ENCODE results near the gene CDH4. TPM values are rescaled to one million over a fixed set of nuclear protein-coding genes. Genes with fewer than 3 reads are reported as not detected.

Gene CDH4
- total RNA-seq, 1 donor from 2014 or later, result under 0.01 TPM

DNA sequence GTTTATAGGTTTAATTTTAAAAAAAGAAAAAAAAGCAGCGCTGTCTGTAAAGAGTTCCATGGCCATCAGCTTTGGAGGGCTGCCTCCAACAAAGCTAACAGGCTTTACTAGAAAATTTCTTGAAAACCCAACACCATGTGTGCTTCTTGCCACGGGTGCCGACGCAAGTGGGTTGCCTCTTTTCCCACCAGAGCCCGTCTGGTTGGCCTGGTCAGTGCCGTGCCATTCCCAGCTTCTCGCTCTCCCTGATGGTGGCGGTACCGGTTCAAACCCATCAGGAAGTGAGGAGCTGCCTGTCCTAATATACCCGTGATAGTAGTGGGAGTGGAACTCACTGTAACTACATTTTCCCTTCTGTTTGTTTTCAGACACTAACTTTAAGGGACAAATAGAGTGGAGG is 73.7 kb downstream of the CDH4 start:
- no peak for DNase-seq (ENCODE audit: low read depth in 2 of 2)

GRCh38 chr20:61328911-61329558 is 77.0 kb downstream of the CDH4 start:
- peak; percentile 8 to 28 for DNase-seq (ENCODE audit: low read depth in 2 of 2)

- no peak for DNase-seq (ENCODE audit: low read depth in 2 of 2)
These were observed 78.4 kb downstream of the CDH4 start for GRCh38 chr20:61330441-61330840.

DNA sequence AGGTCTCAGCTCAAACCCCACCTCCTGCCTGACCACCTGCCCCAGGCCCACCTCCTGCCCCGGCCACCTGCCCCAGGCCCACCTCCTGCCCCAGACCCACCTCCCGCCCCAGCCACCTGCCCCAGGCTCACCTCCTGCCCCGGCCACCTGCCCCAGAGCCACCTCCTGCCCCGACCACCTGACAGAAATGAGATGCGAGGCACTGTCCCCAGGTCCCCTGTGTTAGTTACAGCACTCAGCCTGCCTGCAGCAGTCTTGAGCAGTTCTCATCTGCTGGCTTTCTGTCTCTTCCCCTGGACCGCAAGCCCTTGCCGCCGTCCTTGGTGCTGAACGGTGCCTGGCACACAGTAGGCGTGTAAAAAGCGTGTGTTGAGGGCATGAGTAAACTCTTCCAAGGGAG is 79.5 kb downstream of the CDH4 start:
- DNase-seq (ENCODE audit: low read depth in 2 of 2), result peak; percentile 2 to 12

DNA sequence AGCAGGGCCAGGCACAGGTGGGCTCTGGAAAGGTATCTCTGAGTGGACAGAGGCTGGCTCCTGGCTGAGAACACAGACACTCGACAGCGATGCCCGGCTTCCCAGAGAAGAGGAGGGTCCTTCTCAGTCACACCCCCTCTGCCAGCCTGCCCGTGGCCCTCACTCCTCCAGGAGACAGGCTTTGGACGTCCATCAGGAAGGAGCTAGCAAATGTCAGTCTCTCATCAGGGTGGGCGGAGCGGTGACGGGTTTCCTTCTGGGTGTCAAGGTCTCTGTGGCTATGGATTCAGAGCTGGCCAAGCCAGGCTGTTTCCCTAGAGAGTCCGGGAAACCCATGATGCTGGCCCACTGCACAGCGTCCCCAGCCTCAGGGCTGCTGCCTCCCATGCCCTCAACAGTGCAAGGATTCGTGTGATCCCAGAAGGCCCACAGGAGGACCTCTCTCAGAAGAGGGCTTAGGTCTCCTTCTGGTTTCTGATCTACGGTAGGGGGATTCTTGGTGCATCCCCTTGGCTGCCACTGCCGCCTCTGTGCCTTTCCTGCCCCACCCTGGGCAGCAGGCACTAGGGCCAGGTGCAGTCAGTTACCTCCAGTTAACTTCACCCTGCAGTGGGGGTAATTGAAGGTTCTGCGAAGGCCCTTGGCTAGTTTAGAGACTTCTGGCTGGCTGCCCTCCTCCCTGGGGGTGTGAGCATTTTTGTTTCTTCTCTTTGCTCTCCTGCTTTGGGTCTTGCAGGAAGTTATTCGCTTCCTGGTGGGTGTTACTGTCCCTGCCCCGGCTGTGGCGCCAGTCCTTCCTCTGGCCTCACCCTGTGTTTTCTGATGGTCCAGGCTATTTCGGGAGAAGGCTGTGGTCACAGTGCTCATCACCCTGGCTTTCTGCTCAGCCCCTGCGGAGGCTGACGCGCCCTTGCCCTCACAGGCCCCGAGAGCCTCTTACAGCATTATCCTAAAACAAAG is 80.2 kb downstream of the CDH4 start:
- DNase-seq (ENCODE audit: low read depth in 2 of 2), result no peak

DNA sequence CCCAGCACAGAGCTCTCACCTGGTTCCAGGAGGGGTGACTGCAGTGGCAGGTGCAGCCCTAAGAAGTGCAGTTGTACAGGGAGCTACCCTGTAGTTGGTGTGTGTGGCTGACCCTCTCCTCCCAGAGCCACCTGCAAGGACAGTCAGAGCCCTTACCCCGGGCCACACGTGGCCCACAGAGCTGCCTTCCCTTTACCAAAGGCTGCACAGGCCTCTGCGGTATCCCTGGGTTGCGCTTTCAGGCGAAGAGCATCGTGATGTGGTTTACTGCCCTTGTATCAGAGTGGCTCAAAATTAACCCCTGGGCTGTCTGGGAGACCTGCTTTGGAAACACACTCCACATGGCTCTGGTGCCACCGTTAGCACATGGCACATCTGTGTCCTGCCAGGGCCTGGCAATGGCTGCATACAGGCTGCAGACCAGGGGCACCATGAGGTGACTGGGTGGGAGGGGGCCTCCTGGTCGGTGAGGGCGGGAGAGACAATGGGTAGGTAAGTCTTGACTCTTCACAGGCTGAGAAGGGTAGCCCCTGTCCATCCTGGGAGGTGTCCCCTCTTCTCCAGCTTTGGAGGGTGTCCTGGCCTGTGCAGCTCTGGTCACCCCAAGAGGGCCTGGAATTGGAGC is 81.5 kb downstream of the CDH4 start:
- DNase-seq (ENCODE audit: low read depth in 2 of 2), result no peak

DNA sequence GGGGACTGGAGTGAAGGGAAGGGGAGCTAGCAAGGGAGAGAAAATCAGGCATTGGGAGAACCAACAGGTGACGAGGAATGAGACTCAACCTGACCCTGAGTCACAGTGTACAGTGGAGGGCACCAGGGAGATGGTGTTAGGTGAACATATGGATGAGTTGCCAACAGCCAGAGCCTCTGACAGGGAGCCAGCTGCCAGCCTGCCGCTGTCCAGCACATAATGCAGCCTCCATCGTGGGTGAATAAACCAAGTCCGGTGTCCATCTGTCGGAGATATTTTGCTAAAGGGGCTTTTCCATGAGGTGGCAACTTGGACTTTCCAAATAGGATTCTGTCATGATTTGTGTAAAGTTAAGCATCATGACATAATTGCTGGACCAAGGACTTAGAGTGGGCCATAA is 88.1 kb downstream of the CDH4 start:
- DNase-seq (ENCODE audit: low read depth in 2 of 2), result no peak

GRCh38 chr20:61341605-61342004 is 89.5 kb downstream of the CDH4 start:
- no peak for DNase-seq (ENCODE audit: low read depth in 2 of 2)

DNA sequence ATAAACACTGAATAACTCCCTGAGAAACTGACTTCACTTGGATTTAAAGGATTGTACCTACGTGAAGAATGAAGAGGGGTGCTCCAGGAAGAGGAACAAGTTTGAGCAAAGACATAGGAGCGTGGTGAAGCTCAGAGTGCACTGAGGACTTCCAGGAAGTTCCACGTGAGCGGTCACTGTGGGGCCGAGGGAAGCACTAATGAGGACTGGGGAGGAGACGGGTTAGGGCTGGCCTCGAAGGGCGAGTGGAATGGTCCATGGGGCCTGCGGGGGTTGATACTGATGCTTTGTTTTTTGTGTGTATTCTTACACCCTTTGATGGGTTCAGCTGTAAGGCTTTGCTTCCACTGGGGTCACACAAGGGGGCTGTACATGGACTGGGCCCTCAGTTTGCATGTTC is 91.9 kb downstream of the CDH4 start:
- no peak for DNase-seq (ENCODE audit: low read depth in 2 of 2)

GRCh38 chr20:61345656-61346055 is 93.6 kb downstream of the CDH4 start:
- no peak for DNase-seq (ENCODE audit: low read depth in 2 of 2)

DNA sequence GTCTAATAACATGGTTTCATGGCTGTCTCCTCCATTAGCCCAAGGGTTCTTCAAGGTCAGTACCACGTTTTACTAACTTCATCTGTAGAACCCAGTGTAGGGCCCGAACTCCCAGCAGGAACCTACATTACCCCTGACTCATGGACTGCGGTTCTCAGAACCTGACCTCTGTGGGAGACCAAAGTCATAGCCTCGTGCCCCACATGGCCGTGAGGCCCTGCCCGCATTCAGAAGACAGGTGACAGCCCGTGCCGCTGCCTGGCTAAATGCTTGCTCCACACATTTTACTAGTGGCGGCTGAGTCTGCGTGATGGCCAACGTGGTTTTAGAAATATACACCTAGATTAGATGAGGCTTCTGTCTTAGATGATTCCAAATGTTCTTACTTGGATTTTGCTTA is 94.9 kb downstream of the CDH4 start:
- no peak for DNase-seq (ENCODE audit: low read depth in 2 of 2)

DNA sequence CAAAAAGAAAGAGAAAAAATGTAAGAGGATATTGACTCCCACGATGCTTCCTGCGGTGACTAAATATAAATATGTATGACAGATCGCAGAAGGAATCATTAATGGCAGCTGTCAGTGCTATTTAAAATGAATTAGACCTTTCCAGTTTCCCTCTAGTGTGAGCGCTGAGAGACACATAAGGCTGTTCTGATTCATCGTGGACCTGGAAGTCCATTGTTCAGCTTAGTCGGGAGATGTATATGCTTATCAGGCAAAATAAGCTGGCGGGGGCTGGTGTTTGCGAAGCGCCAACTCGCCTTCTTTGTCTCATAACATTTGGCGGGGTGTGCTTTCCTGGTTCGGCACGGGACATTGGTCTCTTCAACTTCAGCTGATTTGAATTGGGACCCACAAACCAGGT is 95.4 kb downstream of the CDH4 start:
- peak in 1 of 2 donors; percentile 19 for DNase-seq (ENCODE audit: low read depth in 2 of 2)

DNA sequence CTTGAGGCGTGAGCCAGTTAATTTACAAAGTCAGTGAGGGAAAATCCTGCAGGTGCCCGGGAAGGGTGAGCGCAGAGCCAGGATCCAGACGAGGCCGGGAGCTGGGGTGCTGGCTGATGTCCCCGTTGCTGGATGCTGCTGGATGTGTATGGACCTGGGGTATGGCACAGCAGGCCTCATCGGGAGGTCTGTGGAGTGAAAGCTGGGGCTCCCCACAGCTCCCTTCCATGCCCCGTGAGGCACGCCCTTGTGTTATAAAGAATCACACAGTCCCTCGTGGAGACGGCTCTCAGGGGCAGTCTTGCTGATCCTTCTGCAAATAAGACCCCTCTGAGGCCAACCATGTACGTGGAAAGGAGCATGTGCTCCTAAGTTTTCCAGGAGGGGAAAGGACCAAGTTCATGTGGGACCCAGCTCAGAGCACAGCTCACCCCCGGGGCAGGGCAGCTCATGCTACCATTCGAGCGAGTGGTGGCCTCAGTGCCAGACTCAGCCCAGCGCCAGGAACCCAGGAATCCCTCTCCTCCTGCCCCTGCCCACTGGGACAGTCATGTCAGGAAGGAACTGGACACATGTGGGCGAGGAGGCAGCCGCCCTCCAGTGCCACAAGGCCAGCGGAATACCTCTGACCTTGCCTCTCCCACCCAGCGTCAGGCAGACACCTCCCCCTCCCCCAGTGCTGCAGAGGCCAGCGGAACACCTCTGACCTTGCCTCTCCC is 97.5 kb downstream of the CDH4 start:
- no peak for DNase-seq (ENCODE audit: low read depth in 2 of 2)

- no peak for DNase-seq (ENCODE audit: low read depth in 2 of 2)
These were observed 98.6 kb downstream of the CDH4 start for GRCh38 chr20:61350500-61351250.

GRCh38 chr20:61352346-61353260 is 100.5 kb downstream of the CDH4 start:
- no peak for DNase-seq (ENCODE audit: low read depth in 2 of 2)

DNA sequence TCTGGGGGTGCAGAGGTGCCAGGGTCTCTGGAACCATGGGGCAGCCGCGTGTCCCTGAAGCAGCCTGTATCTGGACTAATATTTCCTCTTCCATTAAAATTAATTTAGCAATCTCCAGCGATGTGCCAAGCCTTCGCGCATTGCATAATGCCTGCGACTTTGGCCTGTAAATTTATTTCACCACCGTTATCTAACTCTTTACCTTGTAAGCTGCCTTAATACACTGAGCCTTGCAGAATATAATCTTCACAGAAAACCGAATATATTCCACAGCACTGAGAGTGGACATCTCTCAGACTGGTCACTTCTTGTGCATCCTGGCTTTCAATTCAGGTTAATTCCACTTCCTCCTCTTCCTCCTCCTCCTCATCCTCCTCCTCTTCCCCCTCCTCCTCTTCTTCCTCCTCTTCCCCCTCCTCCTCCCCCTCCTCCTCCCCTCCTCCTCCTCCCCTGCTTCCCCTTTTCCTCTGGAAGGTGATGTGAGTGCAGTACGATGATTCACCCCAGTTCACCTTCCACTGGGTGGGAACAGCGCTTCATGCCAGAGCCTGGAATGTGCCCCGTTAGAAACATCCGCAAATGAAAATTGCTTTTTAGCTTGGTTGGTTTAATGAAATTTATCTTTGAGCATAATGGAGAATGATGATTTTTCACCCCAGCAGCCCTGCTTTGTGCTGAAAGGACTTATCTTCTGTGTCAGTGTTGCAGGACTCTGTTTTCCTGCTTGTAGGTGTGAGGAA is 101.4 kb downstream of the CDH4 start:
- DNase-seq (ENCODE audit: low read depth in 2 of 2), result no peak

- no peak for DNase-seq (ENCODE audit: low read depth in 2 of 2)
These were observed 101.9 kb downstream of the CDH4 start for GRCh38 chr20:61354001-61354390.

GRCh38 chr20:61354501-61354900 is 102.4 kb downstream of the CDH4 start:
- DNase-seq (ENCODE audit: low read depth in 2 of 2), result no peak

DNA sequence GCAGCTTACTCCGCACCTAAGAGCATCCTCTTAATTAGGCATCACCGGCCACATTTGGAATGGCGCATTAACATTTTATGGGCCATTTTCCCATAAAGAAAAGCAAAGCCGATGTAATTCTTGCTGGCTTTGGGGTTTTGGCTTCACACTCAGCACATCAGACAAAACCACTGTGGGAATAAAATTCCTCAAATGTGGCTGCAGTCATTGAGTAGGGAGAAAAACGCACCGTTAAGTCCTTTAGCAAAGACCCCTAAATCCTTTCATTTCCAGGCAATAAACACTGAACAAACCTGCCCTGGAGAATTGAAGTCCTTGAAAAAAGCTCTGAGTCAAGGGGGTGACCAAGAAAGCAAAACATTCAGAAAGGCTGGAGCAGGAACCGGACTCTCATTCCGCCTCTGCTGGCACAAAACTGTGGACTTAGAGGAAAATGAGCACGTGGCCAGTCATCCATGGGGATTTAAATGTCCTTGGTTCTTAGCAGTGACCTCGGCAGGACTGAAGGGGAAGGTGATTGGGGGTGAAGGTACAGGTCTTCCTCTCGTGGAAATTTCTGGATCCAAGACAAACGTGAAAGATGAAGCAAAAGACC is 102.9 kb downstream of the CDH4 start:
- no peak for DNase-seq (ENCODE audit: low read depth in 2 of 2)
